CD4-positive, alpha-beta T cell treated with Interleukin-10 for 1 hour (primary cell): ENCODE results near the gene HOXD11.

Experiments used
- DNase-seq: peaks from one replicate; pipeline ENCODE4 v3.0.0-alpha.2; 2020

The HOXD11 gene

GRCh38 chr2:176081837-176082524 lies 25.1 kb upstream of the HOXD11 start:
- no peak for DNase-seq

- DNase-seq: no peak
Measured at GRCh38 chr2:176082525-176082823, 24.6 kb upstream of the HOXD11 start.

DNA sequence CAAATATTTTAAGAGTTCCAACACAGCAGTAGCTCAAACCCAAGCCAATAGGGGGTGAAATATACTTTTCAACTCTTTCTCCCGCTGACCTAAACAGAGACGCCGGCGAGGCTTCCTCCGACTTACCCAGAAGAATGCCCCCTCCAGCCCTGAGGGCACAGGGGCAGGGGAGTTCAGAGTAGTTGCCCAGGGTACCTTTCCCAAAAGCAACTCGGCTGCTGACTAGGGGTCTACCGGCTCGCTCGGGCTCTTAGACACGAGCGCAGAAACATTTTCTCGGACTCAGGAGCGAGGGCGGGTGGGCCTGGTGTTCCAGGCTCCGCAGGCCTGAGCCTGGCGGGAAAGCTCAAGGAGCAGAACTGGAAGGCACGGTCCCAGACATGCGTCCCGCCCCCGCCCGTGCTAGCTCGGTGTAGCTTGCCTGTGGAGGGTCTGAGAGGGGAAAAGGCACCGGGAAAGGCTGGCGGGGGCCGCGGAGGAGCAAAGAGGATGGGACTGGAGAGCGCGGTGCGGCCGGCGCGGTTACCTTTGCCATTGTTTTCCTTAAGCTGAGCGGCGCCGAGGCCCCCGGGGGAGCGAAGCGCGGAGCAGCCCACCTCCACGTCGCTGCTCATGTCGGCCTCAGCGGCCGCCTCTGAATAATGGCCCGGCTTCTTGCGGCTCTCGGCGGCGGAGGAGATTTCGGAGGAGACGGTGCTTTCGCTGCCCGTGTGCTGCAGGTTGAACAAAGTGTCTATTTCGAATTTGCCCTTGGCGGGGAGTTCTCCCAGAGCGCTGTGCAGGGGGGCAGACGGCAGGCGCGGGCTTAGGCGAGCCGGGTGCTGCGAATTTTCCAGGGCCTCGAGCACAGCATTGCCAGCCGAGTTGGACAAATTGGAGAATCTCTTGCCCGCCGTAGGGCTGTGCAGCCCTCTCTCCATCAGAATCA lies 24.0 kb upstream of the HOXD11 start:
- DNase-seq: no peak

- no peak for DNase-seq
Measured at GRCh38 chr2:176083796-176084261, 23.3 kb upstream of the HOXD11 start, which contains the start of gene EVX2. TSS of gene EVX2 (minus strand) at chr2:176083962. CDS start at chr2:176083776, 186 bp downstream.

GRCh38 chr2:176084611-176085119 lies 22.4 kb upstream of the HOXD11 start:
- no peak for DNase-seq

- DNase-seq: no peak
Measured at GRCh38 chr2:176085120-176085788, 21.8 kb upstream of the HOXD11 start.

GRCh38 chr2:176085861-176086771 lies 21.0 kb upstream of the HOXD11 start:
- no peak for DNase-seq

DNA sequence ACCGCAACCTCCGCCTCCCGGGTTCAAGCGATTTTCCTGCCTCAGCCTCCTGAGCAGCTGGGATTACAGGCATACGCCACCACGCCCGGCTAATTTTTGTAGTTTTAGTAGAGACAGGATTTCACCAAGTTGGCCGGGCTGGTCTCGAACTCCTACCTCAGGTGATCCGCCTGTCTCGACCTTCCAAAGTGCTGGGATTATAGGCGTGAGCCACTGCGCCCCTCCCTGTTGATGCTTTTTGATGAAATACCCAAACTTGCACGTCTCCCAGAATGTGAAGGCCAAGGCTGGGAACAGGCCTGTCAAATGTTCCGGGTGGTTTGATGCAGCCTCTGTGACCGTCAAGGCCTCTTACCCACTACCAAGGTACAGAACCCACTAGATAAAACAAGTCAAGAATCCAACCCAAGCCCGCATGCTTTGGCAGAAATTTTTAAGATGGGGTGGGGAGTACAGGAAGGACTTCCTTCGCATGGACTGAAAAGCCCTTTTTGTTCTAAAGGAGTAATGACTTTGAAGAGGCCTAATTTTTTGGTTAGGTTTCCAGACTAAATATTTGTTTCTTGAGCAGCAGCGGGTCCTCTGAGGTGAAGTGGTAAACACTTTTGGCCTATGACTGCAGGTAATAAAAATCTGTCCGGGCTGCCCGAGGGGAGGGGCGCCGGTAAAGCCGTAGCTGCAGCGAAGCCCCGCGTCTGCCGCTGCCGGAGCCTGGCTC lies 19.6 kb upstream of the HOXD11 start:
- DNase-seq: no peak

DNA sequence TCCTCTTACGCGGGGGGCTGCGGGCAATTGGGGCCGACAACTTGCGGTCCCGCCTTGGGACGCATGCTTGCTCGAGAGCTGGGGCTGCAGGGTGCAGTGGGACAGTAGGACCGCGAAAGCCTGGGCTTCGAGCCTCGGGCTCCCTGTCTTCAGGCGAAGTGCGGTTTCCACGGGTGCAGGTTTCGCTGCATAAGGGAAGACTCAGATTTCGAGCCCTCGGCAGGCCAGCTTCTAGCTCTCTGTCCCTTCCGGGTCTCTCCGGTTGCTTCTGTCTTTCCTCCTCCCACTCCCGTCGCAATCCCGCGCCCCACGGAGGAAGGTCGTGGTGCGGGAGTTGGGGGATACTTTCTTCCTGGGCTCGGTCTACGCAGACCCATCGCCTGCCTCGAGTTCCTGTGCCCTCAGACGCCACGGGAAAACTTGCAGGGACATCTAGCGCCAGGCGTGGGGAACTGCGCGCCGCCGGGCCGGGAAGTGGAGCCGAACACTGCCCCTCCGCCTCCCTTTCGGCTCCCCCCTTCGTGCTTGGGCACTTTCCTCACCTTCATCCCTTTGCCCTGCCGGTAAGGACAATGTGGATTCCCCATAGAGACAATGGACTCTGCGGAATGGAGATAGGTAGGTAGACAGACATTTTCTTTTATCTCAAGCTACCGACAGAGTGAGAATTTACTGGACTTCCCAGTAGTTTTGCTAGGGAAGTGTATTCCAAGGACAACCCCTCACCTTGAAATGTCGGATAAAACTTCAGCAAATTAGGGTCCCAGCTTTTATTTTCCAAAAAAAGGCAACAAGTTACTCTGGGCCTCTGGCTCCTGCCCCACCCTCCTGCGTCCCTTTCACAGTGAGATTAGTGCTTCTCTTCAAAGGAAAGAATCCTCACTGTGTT lies 18.8 kb upstream of the HOXD11 start:
- DNase-seq: no peak

DNA sequence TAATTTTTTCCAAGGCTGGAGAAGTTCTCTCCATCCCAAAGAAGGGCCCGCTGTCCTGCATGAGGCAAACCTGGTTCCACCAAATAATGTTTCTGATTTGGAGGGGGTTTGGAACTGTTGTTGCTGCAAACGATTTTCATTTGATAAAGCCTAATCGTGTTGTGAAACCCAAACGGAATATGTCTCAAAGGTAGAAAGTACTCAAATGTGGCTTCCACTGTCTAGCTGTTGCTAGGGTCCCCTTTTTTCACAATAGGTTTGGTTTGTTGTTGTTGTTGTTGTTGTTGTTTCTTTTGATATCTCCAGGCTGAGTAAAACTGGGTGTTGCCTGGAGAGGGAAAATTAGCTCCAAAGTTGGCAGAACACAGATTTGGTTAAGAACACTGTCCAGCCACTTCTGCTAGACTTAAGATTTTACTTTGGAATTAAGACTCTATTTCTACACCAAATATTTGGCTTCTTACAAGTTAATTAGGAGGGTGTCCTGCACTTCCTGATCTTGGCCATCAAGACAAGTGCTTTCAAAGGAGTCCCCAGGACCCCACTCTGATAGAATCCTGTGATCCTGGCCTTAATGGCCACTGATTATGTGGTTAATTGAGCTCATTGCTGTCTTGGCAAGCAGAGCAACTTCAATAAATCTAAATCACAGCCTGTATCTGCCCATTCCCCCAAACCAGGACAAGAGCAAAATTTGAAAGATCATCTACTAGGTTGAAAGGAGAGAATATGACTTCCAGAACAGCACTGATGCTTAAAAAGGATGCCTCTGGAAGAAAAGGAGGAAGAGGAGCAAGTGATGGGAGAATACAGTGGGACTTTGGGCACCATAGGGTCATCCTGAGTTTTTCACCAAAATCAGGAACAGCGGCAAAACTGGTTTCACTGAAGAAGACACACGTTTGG lies 17.9 kb upstream of the HOXD11 start:
- no peak for DNase-seq

DNA sequence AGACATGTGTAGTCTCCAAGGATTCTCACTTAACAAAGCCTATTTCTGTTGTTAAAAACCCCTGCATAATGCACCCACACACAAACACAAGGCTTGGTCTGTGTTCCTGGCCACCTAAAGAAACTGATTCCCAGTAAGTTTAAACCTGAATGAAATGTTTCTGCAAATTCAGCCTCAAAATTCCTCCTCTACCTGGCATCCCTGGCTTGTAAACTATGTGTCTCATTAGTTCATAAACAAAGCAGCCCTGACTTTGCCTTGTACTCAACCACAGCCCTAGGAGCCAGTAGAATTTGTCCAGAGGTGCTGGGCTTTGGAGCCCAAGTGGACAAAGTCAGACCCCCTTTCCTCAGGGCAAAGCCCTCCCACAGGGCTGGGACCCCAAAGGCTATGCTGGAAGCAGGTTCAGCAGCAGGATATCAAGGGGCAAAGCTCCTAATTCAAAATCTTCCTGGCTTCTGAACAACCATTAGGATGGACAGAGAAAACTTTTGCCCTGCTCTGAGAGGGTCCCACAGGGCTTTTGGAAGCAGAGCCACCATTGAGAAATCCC lies 17.2 kb upstream of the HOXD11 start:
- DNase-seq: no peak

DNA sequence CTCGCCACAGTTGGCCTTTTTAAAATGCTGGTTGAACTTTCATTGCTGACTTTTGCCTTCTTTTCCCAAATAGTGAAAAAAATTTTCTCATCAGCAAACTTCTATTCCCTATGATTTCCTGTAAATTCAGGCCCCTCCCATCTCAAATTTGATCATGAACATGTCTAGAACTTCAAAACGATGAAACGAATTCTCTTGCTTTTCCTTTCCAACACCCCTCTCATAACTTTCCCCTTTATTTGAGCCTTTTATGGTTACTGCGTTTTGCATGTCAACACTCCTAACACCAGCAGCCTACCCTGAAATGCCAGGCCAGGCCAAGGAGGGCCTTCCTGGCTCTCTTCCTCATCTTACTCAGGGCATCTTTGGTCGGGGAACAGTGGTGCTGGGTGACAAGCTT lies 16.2 kb upstream of the HOXD11 start:
- no peak for DNase-seq

DNA sequence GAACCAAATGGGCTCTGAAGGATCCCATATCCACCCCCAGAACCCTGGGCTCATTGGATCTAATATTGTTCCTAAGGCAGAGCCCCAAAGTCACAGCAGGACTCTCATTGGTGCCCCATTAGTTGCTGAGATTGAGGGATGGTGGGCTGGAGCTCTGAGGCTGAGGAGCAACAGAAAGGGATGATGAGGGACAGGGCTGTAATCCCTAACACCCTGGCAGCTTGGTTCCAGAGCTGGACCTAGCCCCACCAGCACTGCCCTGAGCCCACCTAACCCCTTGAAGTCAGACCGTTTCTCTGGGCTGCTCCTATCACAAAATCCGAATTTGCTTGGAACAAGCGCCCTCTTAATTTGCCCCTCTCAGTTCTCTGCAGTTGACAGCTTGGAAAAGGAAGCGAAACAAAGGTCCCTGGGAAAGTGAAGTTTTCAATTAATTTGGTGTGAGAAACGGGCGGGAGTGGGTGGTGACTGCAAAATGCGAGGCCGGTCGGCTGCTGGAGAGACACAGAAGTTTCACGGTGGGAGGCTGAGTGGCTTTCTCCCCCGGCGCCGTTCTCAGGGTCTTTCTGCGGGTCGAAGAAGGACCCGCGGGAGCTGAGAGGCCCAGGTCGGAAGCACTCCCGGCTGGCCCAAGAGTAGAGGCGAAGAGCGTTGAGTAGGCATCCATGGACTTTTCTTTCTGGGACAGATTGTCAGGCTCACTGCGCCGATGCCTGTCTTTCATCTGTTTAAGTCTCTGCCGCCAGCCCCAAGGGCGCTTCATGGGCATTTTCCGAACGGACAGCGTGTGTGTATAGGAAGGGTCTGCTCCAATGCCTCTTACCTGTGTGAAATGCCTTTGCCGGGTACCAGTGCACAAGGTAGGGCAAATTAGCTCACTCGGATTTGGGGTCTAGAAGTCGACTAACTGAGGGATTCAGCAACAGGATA lies 15.5 kb upstream of the HOXD11 start:
- DNase-seq: no peak

GRCh38 chr2:176092270-176093144 lies 14.6 kb upstream of the HOXD11 start, which contains the start of gene HOXD13:
TSS of gene HOXD13 (plus strand) at chr2:176092721. CDS start at chr2:176092891, 170 bp downstream.
- no peak for DNase-seq

GRCh38 chr2:176093145-176093897 lies 13.8 kb upstream of the HOXD11 start:
- no peak for DNase-seq

DNA sequence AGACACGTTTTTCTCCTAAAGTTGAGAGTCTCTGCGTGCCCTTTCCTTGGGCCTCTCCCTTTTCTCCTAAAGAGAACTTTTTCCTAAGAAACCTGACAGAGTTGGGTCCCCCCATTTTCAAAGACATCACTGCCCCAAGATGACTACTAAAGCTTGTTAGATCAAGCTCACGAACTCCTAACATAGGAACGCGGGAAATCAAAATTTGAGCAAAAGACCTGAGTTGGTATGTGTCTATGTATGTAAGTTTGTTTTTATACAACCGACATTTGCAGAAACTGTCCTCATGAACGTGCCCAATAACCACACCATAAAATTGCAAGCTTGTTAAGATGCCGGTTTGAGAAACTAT lies 13.2 kb upstream of the HOXD11 start:
- DNase-seq: no peak
